HAP-1 (cell line): ENCODE measurements around the gene NECTIN1.

Experiments
- DNase-seq, 2 experiments: peaks; one replicate each; pipeline ENCODE4 v3.0.0-alpha.2; 2016 to 2020; ENCODE audit warnings: low spot score in 2 of 2
- H3K27me3 ChIP-seq: fragments of 250-450 bp; sonication (Bioruptor Pico); 2 replicates; pipeline ENCODE4 v1.5.1; 2020; ENCODE audit warnings: low read depth, mild to moderate bottlenecking, moderate library complexity
- H3K36me3 ChIP-seq: fragments of 250-450 bp; sonication (Bioruptor Pico); replicated peaks from 2 replicates; pipeline ENCODE4 v1.5.1; 2020; ENCODE audit warnings: mild to moderate bottlenecking
- H3K4me1 ChIP-seq: fragments of 250-450 bp; sonication (Bioruptor Pico); 2 replicates; pipeline ENCODE4 v1.5.1; 2020; ENCODE audit warnings: mild to moderate bottlenecking
- H3K4me3 ChIP-seq: fragments of 250-450 bp; sonication (Bioruptor Pico); 2 replicates; pipeline ENCODE4 v1.5.1; 2020; ENCODE audit warnings: mild to moderate bottlenecking, moderate library complexity
- H3K9me3 ChIP-seq: fragments of 250-450 bp; sonication (Bioruptor Pico); 2 replicates; pipeline ENCODE4 v1.5.1; 2020; ENCODE audit warnings: mild to moderate bottlenecking, moderate library complexity
- in situ Hi-C: fragments of 300-500 bp; cut with MboI; formaldehyde crosslinking; loops from 3 replicates; pipeline ENCODE4 v1.14.3; 2020; ENCODE audit warnings: low sequenced_read_pairs, inconsistent platforms, mixed read lengths

Gene NECTIN1

GRCh38 chr11:119645018-119645417, 84.0 kb downstream of the NECTIN1 start:
- in situ Hi-C loops: no loop called here
- no peaks in the 10 kb centered on the region; the same call in 1 of the 2 replicates for H3K4me1 ChIP-seq
- no peak overlapping the region for H3K4me3 ChIP-seq
- no peak for DNase-seq
- H3K36me3 ChIP-seq: no peaks in the 10 kb centered on the region
- no peaks in the 10 kb centered on the region for H3K9me3 ChIP-seq
- no peaks in the 10 kb centered on the region for H3K27me3 ChIP-seq

DNA sequence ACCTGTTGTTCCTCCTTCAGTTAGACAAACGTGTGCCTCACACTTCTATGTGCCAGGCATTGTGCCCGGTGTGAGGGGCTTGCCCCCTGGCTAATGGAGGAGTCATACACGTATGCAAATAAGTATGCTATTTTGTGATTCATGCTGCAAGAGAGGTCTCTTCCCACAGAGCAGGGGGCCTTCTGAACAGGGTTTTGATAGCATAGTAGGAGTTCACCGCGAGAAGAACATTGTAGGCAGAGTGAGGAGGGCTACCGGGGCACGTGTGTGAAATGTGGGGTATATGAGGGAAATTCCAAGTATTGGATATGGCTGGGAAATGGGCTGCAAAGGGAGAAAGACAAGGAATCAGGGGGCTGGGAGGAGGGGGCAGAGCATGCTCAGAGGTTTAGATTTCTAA, 84.5 kb downstream of the NECTIN1 start:
- Histone ChIP-seq H3K9me3 (no peaks in the 10 kb centered on the region), H3K4me1 (no peaks in the 10 kb centered on the region; the same call in 1 of the 2 replicates), H3K4me3 (no peak overlapping the region), H3K36me3 (no peaks in the 10 kb centered on the region), H3K27me3 (no peaks in the 10 kb centered on the region)
- no peak for DNase-seq
- in situ Hi-C loops: no loop called here

DNA sequence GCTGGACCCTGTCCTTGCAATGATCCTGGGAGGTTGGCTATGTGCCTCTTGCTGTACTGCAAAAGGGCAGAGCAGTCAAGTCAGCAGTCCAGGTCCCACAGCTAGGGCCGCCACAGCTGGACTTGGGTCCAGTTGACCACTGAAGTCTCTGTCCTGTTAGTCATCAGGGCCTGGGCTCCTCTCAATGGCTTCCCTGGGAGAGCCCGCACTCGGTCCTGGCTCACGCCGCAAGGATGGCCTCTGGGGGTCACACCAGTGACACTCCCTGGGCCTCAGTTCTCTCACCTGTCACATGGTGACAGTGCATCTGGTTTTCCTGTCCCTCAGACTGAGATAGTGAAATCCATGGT, 85.1 kb downstream of the NECTIN1 start:
- H3K9me3 ChIP-seq: no peaks in the 10 kb centered on the region
- no peak overlapping the region for H3K4me3 ChIP-seq
- in situ Hi-C loops: no loop called here
- no peaks in the 10 kb centered on the region for H3K27me3 ChIP-seq
- DNase-seq: no peak
- H3K4me1 ChIP-seq: no peaks in the 10 kb centered on the region; the same call in 1 of the 2 replicates
- H3K36me3 ChIP-seq: no peaks in the 10 kb centered on the region

DNA sequence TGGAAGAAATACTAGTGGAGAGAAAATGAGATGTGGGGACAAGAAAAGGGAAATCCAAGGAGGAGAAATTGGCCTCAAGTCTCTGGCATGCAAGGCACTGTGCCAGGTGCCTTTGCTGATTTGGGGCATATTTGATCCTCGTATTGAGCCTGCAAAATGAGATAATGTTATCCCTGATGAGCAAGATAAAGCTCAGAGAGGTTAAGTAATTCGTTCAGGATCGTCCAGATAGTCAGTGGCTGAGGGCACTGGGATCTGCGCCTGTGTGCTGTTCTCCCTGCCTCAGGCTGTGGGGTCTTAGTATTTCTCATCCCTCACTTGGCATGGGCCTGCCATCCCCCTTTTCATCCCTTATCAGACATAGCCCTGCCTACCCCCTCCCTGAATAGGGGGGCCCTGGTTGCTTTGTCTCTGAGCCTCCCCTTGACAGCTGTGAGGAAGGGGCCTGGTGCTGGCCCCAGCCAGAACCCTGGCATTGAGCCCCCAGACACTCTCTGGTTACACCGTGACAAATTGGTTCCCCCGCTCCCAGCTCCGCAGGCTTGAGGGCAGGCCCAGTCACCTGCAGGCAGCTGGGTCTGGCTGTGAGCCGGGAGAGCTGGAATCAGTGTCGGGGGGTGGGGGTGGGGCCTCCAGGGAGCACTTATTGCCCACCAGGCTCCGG, 85.7 kb downstream of the NECTIN1 start:
- in situ Hi-C loops: no loop called here
- Histone ChIP-seq H3K27me3 (no peaks in the 10 kb centered on the region), H3K36me3 (no peaks in the 10 kb centered on the region), H3K4me1 (no peaks in the 10 kb centered on the region; the same call in 1 of the 2 replicates), H3K9me3 (no peaks in the 10 kb centered on the region), H3K4me3 (no peak overlapping the region)
- DNase-seq: no peak

GRCh38 chr11:119641983-119642745, 86.8 kb downstream of the NECTIN1 start:
- H3K4me1 ChIP-seq: no peaks in the 10 kb centered on the region; the same call in 1 of the 2 replicates
- H3K4me3 ChIP-seq: no peak overlapping the region
- H3K36me3 ChIP-seq: no peaks in the 10 kb centered on the region
- H3K9me3 ChIP-seq: no peaks in the 10 kb centered on the region
- DNase-seq: peak; percentile 17 to 36
- in situ Hi-C loops: no loop called here
- H3K27me3 ChIP-seq: no peaks in the 10 kb centered on the region

GRCh38 chr11:119640541-119640940, 88.5 kb downstream of the NECTIN1 start:
- Histone ChIP-seq H3K27me3 (no peaks in the 10 kb centered on the region), H3K9me3 (no peaks in the 10 kb centered on the region), H3K36me3 (no peaks in the 10 kb centered on the region), H3K4me3 (no peak overlapping the region), H3K4me1 (no peaks in the 10 kb centered on the region; the same call in 1 of the 2 replicates)
- in situ Hi-C loops: no loop called here
- no peak for DNase-seq

- Histone ChIP-seq H3K36me3 (no peaks in the 10 kb centered on the region), H3K9me3 (no peaks in the 10 kb centered on the region), H3K4me3 (no peak overlapping the region), H3K4me1 (no peaks in the 10 kb centered on the region; the same call in 1 of the 2 replicates), H3K27me3 (no peaks in the 10 kb centered on the region)
- DNase-seq: peak; percentile 6 to 71
- in situ Hi-C loops: no loop called here
These were observed 89.3 kb downstream of the NECTIN1 start for GRCh38 chr11:119639642-119640205.

GRCh38 chr11:119638851-119639250, 90.1 kb downstream of the NECTIN1 start:
- H3K36me3 ChIP-seq: no peaks in the 10 kb centered on the region
- H3K9me3 ChIP-seq: no peaks in the 10 kb centered on the region
- H3K27me3 ChIP-seq: no peaks in the 10 kb centered on the region
- H3K4me3 ChIP-seq: no peak overlapping the region
- in situ Hi-C loops: no loop called here
- no peaks in the 10 kb centered on the region; the same call in 1 of the 2 replicates for H3K4me1 ChIP-seq
- DNase-seq: no peak

GRCh38 chr11:119637481-119637880, 91.5 kb downstream of the NECTIN1 start:
- in situ Hi-C loops: no loop called here
- Histone ChIP-seq H3K9me3 (no peaks in the 10 kb centered on the region), H3K27me3 (no peaks in the 10 kb centered on the region), H3K4me1 (no peaks in the 10 kb centered on the region; the same call in 1 of the 2 replicates), H3K36me3 (no peaks in the 10 kb centered on the region), H3K4me3 (no peak overlapping the region)
- DNase-seq: no peak

- H3K4me1 ChIP-seq: no peaks in the 10 kb centered on the region; the same call in 1 of the 2 replicates
- in situ Hi-C loops: no loop called here
- no peaks in the 10 kb centered on the region for H3K9me3 ChIP-seq
- DNase-seq: no peak
- H3K36me3 ChIP-seq: no peaks in the 10 kb centered on the region
- H3K4me3 ChIP-seq: no peak overlapping the region
- no peaks in the 10 kb centered on the region for H3K27me3 ChIP-seq
These were observed 93.2 kb downstream of the NECTIN1 start for GRCh38 chr11:119635776-119636175.

GRCh38 chr11:119635041-119635740, 93.8 kb downstream of the NECTIN1 start:
- no peak overlapping the region for H3K4me3 ChIP-seq
- in situ Hi-C loops: no loop called here
- no peak for DNase-seq
- H3K4me1 ChIP-seq: no peaks in the 10 kb centered on the region; the same call in 1 of the 2 replicates
- H3K36me3 ChIP-seq: no peaks in the 10 kb centered on the region
- no peaks in the 10 kb centered on the region; the same call in 1 of the 2 replicates for H3K27me3 ChIP-seq
- no peaks in the 10 kb centered on the region for H3K9me3 ChIP-seq

DNA sequence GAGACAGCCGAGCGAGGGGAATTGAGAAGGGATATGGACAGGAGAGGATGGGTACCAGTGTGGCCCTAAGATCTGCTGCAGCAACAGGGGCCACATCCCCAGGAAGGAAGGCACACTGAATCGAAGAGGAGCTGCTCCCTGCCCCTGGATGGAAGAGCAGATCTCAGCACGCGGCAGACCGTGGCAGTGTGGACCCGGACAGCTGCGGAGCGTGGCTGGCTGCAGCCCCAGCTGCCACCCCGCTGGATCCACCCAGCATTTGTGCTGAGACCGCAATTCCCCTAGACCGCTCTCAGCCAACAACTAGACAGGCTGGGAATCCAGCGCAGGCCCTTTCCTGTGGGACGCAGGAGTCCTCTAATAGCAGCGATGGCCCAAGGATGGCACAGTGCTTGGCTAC, 94.7 kb downstream of the NECTIN1 start:
- Histone ChIP-seq H3K4me3 (no peak overlapping the region), H3K36me3 (no peaks in the 10 kb centered on the region), H3K27me3 (no peaks in the 10 kb centered on the region; the same call in 1 of the 2 replicates), H3K4me1 (no peaks in the 10 kb centered on the region), H3K9me3 (no peaks in the 10 kb centered on the region)
- in situ Hi-C loops: no loop called here
- no peak for DNase-seq

GRCh38 chr11:119629834-119630624, 99.0 kb downstream of the NECTIN1 start:
- Histone ChIP-seq H3K4me1 (no peaks in the 10 kb centered on the region), H3K27me3 (no peaks in the 10 kb centered on the region; the same call in 1 of the 2 replicates), H3K9me3 (no peaks in the 10 kb centered on the region), H3K36me3 (no peaks in the 10 kb centered on the region), H3K4me3 (no peak overlapping the region)
- in situ Hi-C loops: no loop called here
- no peak for DNase-seq
